ENCODE data around the gene GPBAR1. TPM values are rescaled to one million over a fixed set of nuclear protein-coding genes. Genes with fewer than 3 reads are reported as not detected.

Gene GPBAR1
- total and polyA plus RNA-seq, 9 of the 15 experiments (the other 6 are each of a cell fraction or from before 2014, with no cell fraction given), result not detected

- TF ChIP-seq PREB (CRISPR knock-in tag; IDR thresholded peaks at IDR 0.05) (no peak), GATAD2B (IDR thresholded peaks at IDR 0.05; ENCODE audit: borderline replicate concordance) (no peak), CEBPG (CRISPR knock-in tag; IDR thresholded peaks at IDR 0.05) (no peak), CEBPG (tag; conservative IDR thresholded peaks at IDR 0.05 in 1 of 2, IDR thresholded peaks at IDR 0.05 in 1 of 2) (no peak), RBM39 (optimal IDR thresholded peaks at IDR 0.05; ENCODE audit: low read depth, low read length) (no peak), SNRNP70 (optimal IDR thresholded peaks at IDR 0.05; ENCODE audit: low read depth, low read length) (no peak)
These were observed 35.4 kb downstream of the GPBAR1 start (continued) for GRCh38 chr2:218296200-218296599.

GRCh38 chr2:218296847-218297246 is 36.0 kb downstream of the GPBAR1 start:
- Histone ChIP-seq H2AFZ (ENCODE audit: low read depth, low read length) (no peak overlapping the region), H3K79me2 (ENCODE audit: control insufficient read depth, insufficient read depth, low read length) (peaks cover 10% of the 10 kb centered on the region), H3K27ac (ENCODE audit: extremely low read depth, low read depth, low read length) (no peak overlapping the region), H3K4me1 (replicated peaks in 1 of 2; ENCODE audit: control insufficient read depth in 2 of 2, insufficient read depth in 2 of 2, low read length in 2 of 2) (peaks cover 32 to 39% of the 10 kb centered on the region in 2 experiments; a peak in 4 of 5 replicates), H4K20me1 (replicated peaks; ENCODE audit: control insufficient read depth, insufficient read depth, low read length) (no peaks in the 10 kb centered on the region), H3K9ac (ENCODE audit: insufficient read depth in 1 of 2, low read depth in 2 of 2, low read length in 2 of 2) (no peak overlapping the region), H3K4me2 (ENCODE audit: insufficient read depth, low read length) (no peak overlapping the region), H3K36me3 (ENCODE audit: control insufficient read depth, insufficient read depth, low read length) (no peaks in the 10 kb centered on the region), H3K9me1 (ENCODE audit: control insufficient read depth, insufficient read depth, low read length) (peaks cover 3% of the 10 kb centered on the region), H3K9me3 (replicated peaks; ENCODE audit: control insufficient read depth, insufficient read depth, low read depth, low read length) (no peaks in the 10 kb centered on the region), H3K4me3 (no peak overlapping the region), H3K27me3 (ENCODE audit: control insufficient read depth in 2 of 2, insufficient read depth in 2 of 2, low read length in 2 of 2) (no peaks in the 10 kb centered on the region)
- FAIRE-seq (no peak), ATAC-seq (no peak), DNase-seq (ENCODE audit: extremely low read depth in 1 of 4, low spot score in 3 of 4) (no peak)
- WGBS (ENCODE audit: insufficient coverage, low coverage, missing lambda C conversion rate), result 82% methylated on average over 7 of the region's 7 CpGs
- no TSS peak for BruUV-seq (replicated peaks)
- intact Hi-C loops (cut with micrococcal nuclease) (no loop called here), in situ Hi-C loops (cut with MboI) (no loop called here)
- CTCF ChIA-PET (ENCODE audit: low intra/inter-chr PET ratio), result no interaction called here
- POLR2A ChIA-PET, result interaction anchor here (1.0 to 2.2 kb wide), 2 partner anchors 9 to 98 kb away, joined by 3 to 8 read pairs; no protein-coding TSS in a partner anchor
- TF ChIP-seq PHB2 (IDR thresholded peaks at IDR 0.05; ENCODE audit: low read depth), result no peak
- TF ChIP-seq NCOR1 (IDR thresholded peaks at IDR 0.05), result no peak
- TF ChIP-seq ZNF311 (CRISPR knock-in tag; IDR thresholded peaks at IDR 0.05), result no peak
- TF ChIP-seq E2F3 (CRISPR knock-in tag; IDR thresholded peaks at IDR 0.05), result no peak
- TF ChIP-seq KDM4B (IDR thresholded peaks at IDR 0.05; ENCODE audit: borderline replicate concordance in 2 of 2, low read depth in 1 of 2), result no peak
- TF ChIP-seq RFX5 (IDR thresholded peaks at IDR 0.05; ENCODE audit: low read depth, low read length), result no peak
- no peak for TF ChIP-seq MCM3 (IDR thresholded peaks at IDR 0.05)
- no peak for TF ChIP-seq SMAD1 (IDR thresholded peaks at IDR 0.05; ENCODE audit: low read depth, low read length, partially characterized antibody)

All from K562 (cell line).